ENCODE data around the gene FKBP6. TPM values are rescaled to one million over a fixed set of nuclear protein-coding genes. Genes with fewer than 3 reads are reported as not detected.
A peak's percentile ranks its signal among the peaks of the same experiment; 100 is the strongest.
"Not testable (repeated sequence)": the region's sequence is repeated elsewhere in the genome, so short reads cannot be mapped to it uniquely, and the experiment has no call there.

FKBP6 gene
- polyA plus RNA-seq, 6 donors from 2014 or later, result not detected

DNA sequence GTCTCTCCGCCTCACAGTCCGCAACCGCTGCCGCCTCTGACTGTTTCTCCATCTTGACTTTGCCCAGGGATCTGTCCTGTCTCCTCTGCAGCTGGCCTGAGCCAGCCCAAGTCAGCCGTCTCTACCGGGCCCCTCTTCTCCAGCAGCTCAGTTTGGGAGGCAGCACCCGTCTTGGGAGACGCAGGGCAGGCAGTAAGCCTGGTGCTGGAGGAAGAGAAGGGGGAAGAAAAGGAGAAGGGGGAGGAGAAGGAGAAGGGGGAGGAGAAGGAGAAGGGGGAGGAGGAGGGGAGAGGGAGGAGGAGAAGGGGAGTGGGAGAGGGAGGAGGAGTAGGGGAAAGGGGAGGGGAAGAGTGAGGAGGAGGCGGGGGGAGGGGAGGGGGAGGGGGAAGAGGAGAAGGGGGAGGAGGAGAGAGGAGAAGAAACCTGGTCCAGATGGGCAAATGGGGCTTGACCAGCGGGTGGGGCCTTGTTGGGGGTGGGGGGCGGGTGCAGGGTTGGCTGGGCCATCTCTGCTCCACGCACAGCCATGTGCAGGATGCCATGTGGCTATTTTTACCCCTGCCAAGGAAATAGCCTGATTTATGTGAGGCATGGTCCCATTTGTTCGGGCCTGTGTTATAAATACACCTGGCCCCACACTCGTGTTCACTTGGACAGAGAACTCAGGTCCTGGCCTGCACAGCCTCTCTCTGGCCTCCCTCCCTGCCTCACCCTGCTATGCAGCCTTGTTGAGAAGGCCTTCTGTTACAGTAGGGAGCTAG is 69.7 kb downstream of the FKBP6 start:
- DNase-seq, result no peak
- H3K9me3 Mint-ChIP-seq, result peaks cover 0 to 3% (median 0%) of the 10 kb centered on the region in 7 donors
- peaks cover 0 to 20% (median 5%) of the 10 kb centered on the region in 3 donors for H3K27me3 Mint-ChIP-seq
- no peaks in the 10 kb centered on the region for H3K36me3 Mint-ChIP-seq
- no peak overlapping the region for H3K27ac Mint-ChIP-seq
- peaks cover 0 to 7% (median 4%) of the 10 kb centered on the region in 3 donors for H3K4me1 Mint-ChIP-seq
- ATAC-seq (ENCODE audit: low read depth in 2 of 2), result no peak
- no peak overlapping the region for H3K4me3 Mint-ChIP-seq

- DNase-seq, result peak; percentile 70
- peak; percentile 53 to 67 for ATAC-seq (ENCODE audit: low read depth in 2 of 2)
- Mint-ChIP-seq H3K4me3 (peak overlapping the region; percentile 48 to 86 (median 79)), H3K27me3 (peaks cover 0 to 16% (median under 1%) of the 10 kb centered on the region in 3 donors), H3K27ac (peak overlapping the region in 3 of 6 donors; percentile 36 to 88 (median 85))
- not testable (repeated sequence) for H3K4me1 Mint-ChIP-seq, H3K9me3 Mint-ChIP-seq, H3K36me3 Mint-ChIP-seq
Measured at GRCh38 chr7:73399185-73400050, 71.5 kb downstream of the FKBP6 start.

DNA sequence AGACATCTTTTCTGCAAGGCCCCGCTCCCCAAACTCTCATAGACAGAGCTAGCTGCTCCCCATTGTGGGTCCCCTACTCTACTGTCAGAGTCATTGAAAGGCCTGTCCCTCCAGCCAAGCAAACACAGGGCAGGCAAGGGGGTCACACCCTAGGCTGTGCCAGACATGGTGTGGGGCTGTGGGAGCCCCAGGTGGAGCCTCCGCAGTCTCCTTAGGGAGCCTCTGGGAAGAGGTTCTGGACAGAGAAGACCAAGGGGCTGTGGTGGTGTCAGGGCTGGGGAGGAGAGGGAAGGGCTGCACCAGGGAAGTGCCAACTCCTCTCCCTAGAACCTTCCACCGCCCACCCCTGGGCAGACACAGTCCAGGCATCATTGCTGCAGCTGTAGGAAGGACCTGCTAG is 76.9 kb downstream of the FKBP6 start:
- not testable (repeated sequence) for ATAC-seq (ENCODE audit: low read depth in 2 of 2); H3K4me3 Mint-ChIP-seq; DNase-seq; H3K27ac Mint-ChIP-seq; H3K27me3 Mint-ChIP-seq; H3K36me3 Mint-ChIP-seq; H3K4me1 Mint-ChIP-seq; H3K9me3 Mint-ChIP-seq

Other genes starting within 250 kb of the FKBP6 start
- under 1 TPM in 2 of 6 donors, not detected in 4; 0.19 to 0.25 TPM for gene SPDYE9, start 242.1 kb upstream of the FKBP6 start, polyA plus RNA-seq (ENCODE audit: low read depth in 6 of 6)
- gene NSUN5, start 19.3 kb upstream of the FKBP6 start, polyA plus RNA-seq (ENCODE audit: low read depth in 6 of 6), result 10 to 100 TPM; 69.0 to 97.8 (median 86.5) TPM
- gene TRIM50, start 79 bp upstream of the FKBP6 start, polyA plus RNA-seq (ENCODE audit: low read depth in 6 of 6), result under 1 TPM in 1 of 6 donors, not detected in 5; 0.13 TPM
- under 1 TPM in 4 of 6 donors, not detected in 2; 0.17 to 0.91 (median 0.33) TPM for gene FZD9, start 105.6 kb downstream of the FKBP6 start, polyA plus RNA-seq (ENCODE audit: low read depth in 6 of 6)
- gene BAZ1B, start 194.1 kb downstream of the FKBP6 start, polyA plus RNA-seq (ENCODE audit: low read depth in 6 of 6), result 10 to 100 TPM in 5 of 6 donors, 1 to 10 TPM in 1; 8.6 to 31.2 (median 13.5) TPM
- gene BCL7B, start 229.5 kb downstream of the FKBP6 start, polyA plus RNA-seq (ENCODE audit: low read depth in 6 of 6), result 100 to 1,000 TPM in 1 of 6 donors, 10 to 100 TPM in 5; 83.3 to 112 (median 88.9) TPM